Fibroblast of pulmonary artery (primary cell): ENCODE data around the gene KCTD1.

Experiments used
- DNase-seq: peaks from one replicate; pipeline ENCODE4 v3.0.0-alpha.2; 2010; ENCODE audit warnings: low read depth
- H3K4me3 ChIP-seq: replicated peaks from 2 replicates; pipeline ENCODE4 v1.5.1; 2011; ENCODE audit warnings: low read depth, mild to moderate bottlenecking, control low read depth, low read length, moderate library complexity
- CTCF ChIP-seq: IDR thresholded peaks from 2 replicates; pipeline ENCODE4 v1.5.1; 2011; ENCODE audit warnings: mild to moderate bottlenecking, control low read depth, low read length, inconsistent platforms; ENCODE audit errors: missing control alignments

The KCTD1 gene

GRCh38 chr18:26462355-26462754 is 86.0 kb downstream of the KCTD1 start:
- no peak for TF ChIP-seq CTCF
- no peak overlapping the region for H3K4me3 ChIP-seq
- no peak for DNase-seq

- no peak for DNase-seq
- no peak overlapping the region for H3K4me3 ChIP-seq
- TF ChIP-seq CTCF = no peak
Observed at GRCh38 chr18:26461405-26461804, 86.9 kb downstream of the KCTD1 start.

- peak; percentile 89 for DNase-seq
- no peak overlapping the region for H3K4me3 ChIP-seq
- no peak for TF ChIP-seq CTCF
Observed at GRCh38 chr18:26460449-26461091, 87.8 kb downstream of the KCTD1 start.

- no peak overlapping the region for H3K4me3 ChIP-seq
- no peak for DNase-seq
- TF ChIP-seq CTCF = no peak
Observed at GRCh38 chr18:26459884-26460283, 88.5 kb downstream of the KCTD1 start.

GRCh38 chr18:26459340-26459739 is 89.0 kb downstream of the KCTD1 start:
- no peak for DNase-seq
- no peak overlapping the region for H3K4me3 ChIP-seq

GRCh38 chr18:26458526-26459232 is 89.7 kb downstream of the KCTD1 start:
- peak; percentile 55 for DNase-seq
- no peak for TF ChIP-seq CTCF
- no peak overlapping the region for H3K4me3 ChIP-seq

More at GRCh38 chr18:26459340-26459739, 89.0 kb downstream of the KCTD1 start:
- no peak for TF ChIP-seq CTCF
